ENCODE data around the gene MUTYH.
A peak's percentile ranks its signal among the peaks of the same experiment; 100 is the strongest.
"Not testable (repeated sequence)": the region's sequence is repeated elsewhere in the genome, so short reads cannot be mapped to it uniquely, and the experiment has no call there.

MUTYH gene

GRCh38 chr1:45299981-45300668, 40.1 kb downstream of the MUTYH start:
- DNase-seq = peak; percentile 46
- H3K4me3 ChIP-seq (ENCODE audit: low read depth, low read length) = no peak overlapping the region
- no peaks in the 10 kb centered on the region for H3K4me1 ChIP-seq
- H3K9me3 ChIP-seq = no peaks in the 10 kb centered on the region
- H3K27me3 ChIP-seq = no peaks in the 10 kb centered on the region
- no peaks in the 10 kb centered on the region for H3K36me3 ChIP-seq
- TF ChIP-seq CTCF (IDR thresholded peaks at IDR 0.05; ENCODE audit: low read depth, low read length) = peak; percentile 68

- no peaks in the 10 kb centered on the region for H3K27me3 ChIP-seq
- no peaks in the 10 kb centered on the region for H3K36me3 ChIP-seq
- no peak overlapping the region for H3K4me3 ChIP-seq (ENCODE audit: low read depth, low read length)
- no peaks in the 10 kb centered on the region for H3K9me3 ChIP-seq
- no peak for TF ChIP-seq CTCF (IDR thresholded peaks at IDR 0.05; ENCODE audit: low read depth, low read length)
- H3K4me1 ChIP-seq = no peaks in the 10 kb centered on the region
- no peak for DNase-seq
Observed at GRCh38 chr1:45299296-45299695, 40.9 kb downstream of the MUTYH start.

GRCh38 chr1:45297666-45298356, 42.4 kb downstream of the MUTYH start:
- Histone ChIP-seq H3K4me1 (no peaks in the 10 kb centered on the region), H3K27me3 (no peaks in the 10 kb centered on the region), H3K36me3 (no peaks in the 10 kb centered on the region), H3K4me3 (ENCODE audit: low read depth, low read length) (no peak overlapping the region), H3K9me3 (no peaks in the 10 kb centered on the region)
- no peak for TF ChIP-seq CTCF (IDR thresholded peaks at IDR 0.05; ENCODE audit: low read depth, low read length)
- no peak for DNase-seq

- H3K4me3 ChIP-seq (ENCODE audit: low read depth, low read length) = no peak overlapping the region
- no peak for DNase-seq
- TF ChIP-seq CTCF (IDR thresholded peaks at IDR 0.05; ENCODE audit: low read depth, low read length) = no peak
- no peaks in the 10 kb centered on the region for H3K4me1 ChIP-seq
- H3K27me3 ChIP-seq = no peaks in the 10 kb centered on the region
- H3K9me3 ChIP-seq = no peaks in the 10 kb centered on the region
- no peaks in the 10 kb centered on the region for H3K36me3 ChIP-seq
Observed at GRCh38 chr1:45291716-45292115, 48.5 kb downstream of the MUTYH start.

GRCh38 chr1:45291002-45291401, 49.2 kb downstream of the MUTYH start:
- not testable (repeated sequence) for H3K4me3 ChIP-seq (ENCODE audit: low read depth, low read length); H3K36me3 ChIP-seq; DNase-seq; H3K4me1 ChIP-seq; H3K9me3 ChIP-seq; H3K27me3 ChIP-seq

- DNase-seq; H3K9me3 ChIP-seq; H3K4me1 ChIP-seq; H3K4me3 ChIP-seq (ENCODE audit: low read depth, low read length); H3K27me3 ChIP-seq; H3K36me3 ChIP-seq: not testable (repeated sequence)
Observed at GRCh38 chr1:45286521-45286920, 53.7 kb downstream of the MUTYH start.

- not testable (repeated sequence) for H3K4me1 ChIP-seq; H3K36me3 ChIP-seq; H3K4me3 ChIP-seq (ENCODE audit: low read depth, low read length); DNase-seq; H3K9me3 ChIP-seq; H3K27me3 ChIP-seq
Observed at GRCh38 chr1:45284858-45285257, 55.4 kb downstream of the MUTYH start.

Measured in BE2C (cell line).